K562 (cell line): ENCODE measurements around the gene CKAP5. TPM values are rescaled to one million over a fixed set of nuclear protein-coding genes. Genes with fewer than 3 reads are reported as not detected.

ENCODE experiments used
- LARP7 ChIP-seq: fragments of 450-650 bp; IDR thresholded peaks from 2 replicates; pipeline ENCODE4 v1.6.1; 2016
- MTA1 ChIP-seq: fragments of 450-650 bp; IDR thresholded peaks from 2 replicates; pipeline ENCODE4 v1.6.1; 2017; ENCODE audit warnings: borderline replicate concordance
- TSHZ1 ChIP-seq: fragments of 250-450 bp; sonication (Bioruptor Pico); IDR thresholded peaks from 2 replicates; pipeline ENCODE4 v1.4.0; 2020; ENCODE audit warnings: mild to moderate bottlenecking, moderate library complexity
- ZBTB1 ChIP-seq: sonication (generic); formaldehyde crosslinking; IDR thresholded peaks from 2 replicates; pipeline ENCODE4 v1.8.1; 2023; ENCODE audit warnings: missing genetic modification reagents, low read depth, mild to moderate bottlenecking, borderline replicate concordance
- ZFP91 ChIP-seq: sonication (generic); formaldehyde crosslinking; IDR thresholded peaks from 2 replicates; pipeline ENCODE4 v1.8.0; 2022; ENCODE audit warnings: mild to moderate bottlenecking, missing genetic modification reagents
- ZNF134 ChIP-seq: fragments of 250-450 bp; sonication (Bioruptor Pico); conservative IDR thresholded peaks from 2 replicates; pipeline ENCODE4 v1.4.0; 2020
- ZSCAN29 ChIP-seq: fragments of 450-650 bp; IDR thresholded peaks from 2 replicates; pipeline ENCODE4 v1.6.1; 2017
- polyA plus RNA-seq, 8 experiments: library from polyadenylated mRNA; depleted of rRNA in 4 of 8; stranded (reverse) in 5 of 8; unstranded in 3 of 8; fragments of >200 nt; fragmentation: Nextera tagmentation in 2 of 8; fragmentation: Illumina TruSeq in 1 of 8; extraction: Ambion mirVana in 2 of 8; extraction: Trizol in 1 of 8; gene quantifications; 2 replicates each; pipeline versions ENCODE4 v1.2.1 to v1.2.3, GENCODE V29; 2011 to 2014; ENCODE audit warnings: inconsistent platforms in 1 of 8, missing spikeins in 1 of 8
- total RNA-seq, 7 experiments: library from RNA; depleted of rRNA in 6 of 7; stranded (reverse); fragments of >200 nt in 6 of 7; fragmentation: Illumina TruSeq in 2 of 7; extraction: Trizol in 2 of 7; gene quantifications; 2 replicates each; pipeline versions ENCODE4 v1.2.1 to v1.2.3, GENCODE V29; 2011 to 2021; ENCODE audit warnings: low replicate concordance in 1 of 7
- TF ChIP-seq, protein P1 (sequence below): fragments of 450-650 bp; IDR thresholded peaks from 2 replicates; pipeline ENCODE4 v1.6.1; 2016; ENCODE audit warnings: low read depth

CKAP5 gene
- total and polyA plus RNA-seq, 9 of the 15 experiments (the other 6 are each of a cell fraction or from before 2014, with no cell fraction given): 60.1 to 239 (median 139) TPM

- TF ChIP-seq TSHZ1 (CRISPR knock-in tag) (no peak), LARP7 (no peak), ZSCAN29 (no peak), MTA1 (no peak), ZNF134 (CRISPR knock-in tag) (no peak), ZBTB1 (CRISPR knock-in tag) (no peak), ZFP91 (CRISPR knock-in tag) (no peak)
- TF ChIP-seq, protein P1, sequence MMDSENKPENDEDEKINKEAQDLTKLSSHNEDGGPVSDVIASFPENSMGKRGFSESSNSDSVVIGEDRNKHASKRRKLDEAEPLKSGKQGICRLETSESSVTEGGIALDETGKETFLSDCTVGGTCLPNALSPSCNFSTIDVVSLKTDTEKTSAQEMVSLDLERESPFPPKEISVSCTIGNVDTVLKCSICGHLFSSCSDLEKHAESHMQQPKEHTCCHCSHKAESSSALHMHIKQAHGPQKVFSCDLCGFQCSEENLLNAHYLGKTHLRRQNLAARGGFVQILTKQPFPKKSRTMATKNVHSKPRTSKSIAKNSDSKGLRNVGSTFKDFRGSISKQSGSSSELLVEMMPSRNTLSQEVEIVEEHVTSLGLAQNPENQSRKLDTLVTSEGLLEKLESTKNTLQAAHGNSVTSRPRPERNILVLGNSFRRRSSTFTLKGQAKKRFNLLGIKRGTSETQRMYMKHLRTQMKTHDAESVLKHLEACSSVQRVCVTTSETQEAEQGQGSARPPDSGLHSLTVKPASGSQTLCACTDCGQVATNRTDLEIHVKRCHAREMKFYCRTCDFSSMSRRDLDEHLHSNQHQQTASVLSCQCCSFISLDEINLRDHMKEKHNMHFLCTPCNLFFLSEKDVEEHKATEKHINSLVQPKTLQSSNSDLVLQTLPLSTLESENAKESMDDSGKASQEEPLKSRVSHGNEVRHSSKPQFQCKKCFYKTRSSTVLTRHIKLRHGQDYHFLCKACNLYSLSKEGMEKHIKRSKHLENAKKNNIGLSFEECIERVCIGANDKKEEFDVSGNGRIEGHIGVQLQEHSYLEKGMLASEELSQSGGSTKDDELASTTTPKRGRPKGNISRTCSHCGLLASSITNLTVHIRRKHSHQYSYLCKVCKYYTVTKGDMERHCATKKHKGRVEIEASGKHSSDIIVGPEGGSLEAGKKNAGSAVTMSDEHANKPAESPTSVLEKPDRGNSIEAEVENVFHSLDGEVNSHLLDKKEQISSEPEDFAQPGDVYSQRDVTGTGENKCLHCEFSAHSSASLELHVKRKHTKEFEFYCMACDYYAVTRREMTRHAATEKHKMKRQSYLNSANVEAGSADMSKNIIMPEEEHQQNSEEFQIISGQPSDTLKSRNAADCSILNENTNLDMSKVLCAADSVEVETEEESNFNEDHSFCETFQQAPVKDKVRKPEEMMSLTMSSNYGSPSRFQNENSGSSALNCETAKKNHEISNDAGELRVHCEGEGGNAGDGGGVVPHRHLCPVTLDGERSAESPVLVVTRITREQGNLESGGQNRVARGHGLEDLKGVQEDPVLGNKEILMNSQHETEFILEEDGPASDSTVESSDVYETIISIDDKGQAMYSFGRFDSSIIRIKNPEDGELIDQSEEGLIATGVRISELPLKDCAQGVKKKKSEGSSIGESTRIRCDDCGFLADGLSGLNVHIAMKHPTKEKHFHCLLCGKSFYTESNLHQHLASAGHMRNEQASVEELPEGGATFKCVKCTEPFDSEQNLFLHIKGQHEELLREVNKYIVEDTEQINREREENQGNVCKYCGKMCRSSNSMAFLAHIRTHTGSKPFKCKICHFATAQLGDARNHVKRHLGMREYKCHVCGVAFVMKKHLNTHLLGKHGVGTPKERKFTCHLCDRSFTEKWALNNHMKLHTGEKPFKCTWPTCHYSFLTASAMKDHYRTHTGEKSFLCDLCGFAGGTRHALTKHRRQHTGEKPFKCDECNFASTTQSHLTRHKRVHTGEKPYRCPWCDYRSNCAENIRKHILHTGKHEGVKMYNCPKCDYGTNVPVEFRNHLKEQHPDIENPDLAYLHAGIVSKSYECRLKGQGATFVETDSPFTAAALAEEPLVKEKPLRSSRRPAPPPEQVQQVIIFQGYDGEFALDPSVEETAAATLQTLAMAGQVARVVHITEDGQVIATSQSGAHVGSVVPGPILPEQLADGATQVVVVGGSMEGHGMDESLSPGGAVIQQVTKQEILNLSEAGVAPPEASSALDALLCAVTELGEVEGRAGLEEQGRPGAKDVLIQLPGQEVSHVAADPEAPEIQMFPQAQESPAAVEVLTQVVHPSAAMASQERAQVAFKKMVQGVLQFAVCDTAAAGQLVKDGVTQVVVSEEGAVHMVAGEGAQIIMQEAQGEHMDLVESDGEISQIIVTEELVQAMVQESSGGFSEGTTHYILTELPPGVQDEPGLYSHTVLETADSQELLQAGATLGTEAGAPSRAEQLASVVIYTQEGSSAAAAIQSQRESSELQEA: no peak
- TF ChIP-seq, all 486 proteins: peak for 0
These were observed 127.0 kb downstream of the CKAP5 start, which contains the start of gene F2 (continued) for GRCh38 chr11:46719048-46719542.
